Adipocyte (in vitro differentiated cells): ENCODE results near the gene CYLD.
A peak's percentile ranks its signal among the peaks of the same experiment; 100 is the strongest.

ENCODE experiments used
- DNase-seq: peaks from one replicate; pipeline ENCODE4 v3.0.0-alpha.2; 2015; ENCODE audit warnings: low read depth
- H3K27me3 ChIP-seq: replicated peaks from 2 replicates; pipeline ENCODE4 v1.7.0; 2013; ENCODE audit warnings: mild to moderate bottlenecking, low read length, moderate library complexity; ENCODE audit not compliant: control insufficient read depth, insufficient read depth
- H3K36me3 ChIP-seq: 2 replicates; pipeline ENCODE4 v1.7.0; 2013; ENCODE audit warnings: low read length, mild to moderate bottlenecking, moderate library complexity; ENCODE audit not compliant: control insufficient read depth, insufficient read depth, severe bottlenecking
- H3K4me1 ChIP-seq: 2 replicates; pipeline ENCODE4 v1.7.0; 2013; ENCODE audit warnings: mild to moderate bottlenecking, low read length, moderate library complexity; ENCODE audit not compliant: control insufficient read depth, insufficient read depth
- H3K4me3 ChIP-seq: 2 replicates; pipeline ENCODE4 v1.7.0; 2013; ENCODE audit warnings: mild to moderate bottlenecking, low read length, moderate library complexity
- H3K9ac ChIP-seq: 2 replicates; pipeline ENCODE4 v1.7.0; 2013; ENCODE audit warnings: mild to moderate bottlenecking, low read length, moderate library complexity
- H3K9me3 ChIP-seq: 2 replicates; pipeline ENCODE4 v1.7.0; 2013; ENCODE audit warnings: mild to moderate bottlenecking, low read length, moderate library complexity; ENCODE audit not compliant: control insufficient read depth

Gene CYLD

DNA sequence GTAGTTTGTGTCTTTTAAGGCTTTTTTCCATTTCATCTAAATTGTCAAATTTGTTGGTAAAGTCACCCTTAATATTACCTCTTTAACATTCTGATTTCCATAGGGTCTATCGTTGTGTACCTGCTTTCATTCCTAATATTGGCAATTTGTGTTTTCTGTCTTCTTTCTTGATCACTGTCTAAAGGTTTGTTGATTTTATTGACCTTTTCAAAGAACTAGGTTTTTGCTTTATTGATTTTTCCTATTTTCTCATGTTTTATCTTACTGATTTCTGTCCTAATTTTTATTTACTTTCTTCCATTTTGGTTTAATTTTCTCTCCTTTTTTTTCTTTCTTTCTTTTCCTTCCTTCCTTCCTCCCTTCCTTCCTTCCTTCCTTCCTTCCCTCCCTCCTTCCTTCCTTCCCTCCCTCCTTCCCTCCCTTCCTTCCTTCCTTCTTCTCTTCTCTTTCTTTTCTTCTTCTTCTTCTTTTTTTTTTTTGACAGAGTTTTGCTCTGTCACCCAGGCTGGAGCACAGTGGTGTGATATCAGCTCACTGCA lies 86.3 kb downstream of the CYLD start:
- Histone ChIP-seq H3K4me3 (no peak overlapping the region), H3K36me3 (no peaks in the 10 kb centered on the region)
- no peak for DNase-seq

GRCh38 chr16:50830698-50831097 lies 88.8 kb downstream of the CYLD start:
- DNase-seq, result no peak

More for the DNA sequence above, 86.3 kb downstream of the CYLD start:
- Histone ChIP-seq H3K4me1 (no peaks in the 10 kb centered on the region), H3K9ac (no peak overlapping the region), H3K27me3 (no peaks in the 10 kb centered on the region), H3K9me3 (peaks cover 4% of the 10 kb centered on the region)

GRCh38 chr16:50831751-50832150 lies 89.9 kb downstream of the CYLD start:
- Histone ChIP-seq H3K9ac (no peak overlapping the region), H3K27me3 (peaks cover 16% of the 10 kb centered on the region), H3K36me3 (no peaks in the 10 kb centered on the region), H3K9me3 (peaks cover 4% of the 10 kb centered on the region), H3K4me1 (no peaks in the 10 kb centered on the region), H3K4me3 (no peak overlapping the region)
- no peak for DNase-seq

More at GRCh38 chr16:50830698-50831097, 88.8 kb downstream of the CYLD start:
- Histone ChIP-seq H3K9me3 (peaks cover 4% of the 10 kb centered on the region), H3K4me1 (no peaks in the 10 kb centered on the region), H3K9ac (no peak overlapping the region), H3K27me3 (peaks cover 15% of the 10 kb centered on the region), H3K4me3 (no peak overlapping the region), H3K36me3 (no peaks in the 10 kb centered on the region)

- Histone ChIP-seq H3K9me3 (peaks cover 4% of the 10 kb centered on the region), H3K4me3 (no peak overlapping the region), H3K4me1 (no peaks in the 10 kb centered on the region), H3K27me3 (peaks cover 16% of the 10 kb centered on the region), H3K36me3 (no peaks in the 10 kb centered on the region), H3K9ac (no peak overlapping the region)
- DNase-seq, result no peak
Observed at GRCh38 chr16:50833929-50834328, 92.0 kb downstream of the CYLD start.

- Histone ChIP-seq H3K9ac (no peak overlapping the region), H3K4me1 (no peaks in the 10 kb centered on the region), H3K36me3 (no peaks in the 10 kb centered on the region), H3K4me3 (no peak overlapping the region), H3K9me3 (peaks cover 4% of the 10 kb centered on the region), H3K27me3 (peaks cover 16% of the 10 kb centered on the region)
- DNase-seq, result no peak
Observed at GRCh38 chr16:50834701-50835100, 92.8 kb downstream of the CYLD start.

GRCh38 chr16:50835358-50836060 lies 93.6 kb downstream of the CYLD start:
- Histone ChIP-seq H3K9me3 (peaks cover 4% of the 10 kb centered on the region), H3K4me1 (no peaks in the 10 kb centered on the region), H3K36me3 (no peaks in the 10 kb centered on the region), H3K9ac (no peak overlapping the region), H3K27me3 (peaks cover 24% of the 10 kb centered on the region), H3K4me3 (no peak overlapping the region)
- no peak for DNase-seq

DNA sequence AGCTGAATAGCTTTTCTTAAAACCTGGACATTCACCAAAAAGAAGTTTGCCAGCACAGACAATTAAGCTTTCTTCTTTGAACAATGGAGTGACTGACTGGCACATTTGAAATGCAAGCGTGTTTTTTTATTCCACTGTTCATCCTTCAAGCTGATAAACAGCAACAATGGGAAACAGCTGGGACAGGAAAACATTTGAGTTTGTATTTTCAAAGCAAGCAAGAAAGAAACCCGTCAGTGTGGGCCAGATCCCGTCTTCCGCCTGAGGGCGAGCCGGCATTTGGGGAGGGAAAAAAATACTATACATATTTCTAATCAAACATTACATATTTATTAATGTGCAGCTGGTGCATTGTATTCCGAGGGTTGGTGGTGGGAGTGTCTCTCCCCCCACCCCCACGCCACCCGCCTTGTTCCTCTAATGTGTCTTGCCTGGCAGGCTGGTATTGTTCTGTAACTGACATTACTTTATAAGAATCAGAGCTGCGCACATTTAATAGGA lies 94.3 kb downstream of the CYLD start:
- Histone ChIP-seq H3K9ac (no peak overlapping the region), H3K27me3 (peaks cover 30% of the 10 kb centered on the region), H3K9me3 (peaks cover 4% of the 10 kb centered on the region), H3K4me1 (no peaks in the 10 kb centered on the region), H3K4me3 (no peak overlapping the region), H3K36me3 (no peaks in the 10 kb centered on the region)
- DNase-seq, result peak; percentile 2

- Histone ChIP-seq H3K9me3 (peaks cover 4% of the 10 kb centered on the region), H3K27me3 (peaks cover 41% of the 10 kb centered on the region), H3K4me3 (no peak overlapping the region), H3K4me1 (no peaks in the 10 kb centered on the region), H3K36me3 (no peaks in the 10 kb centered on the region), H3K9ac (no peak overlapping the region)
- DNase-seq, result no peak
Observed at GRCh38 chr16:50837324-50837723, 95.4 kb downstream of the CYLD start.

DNA sequence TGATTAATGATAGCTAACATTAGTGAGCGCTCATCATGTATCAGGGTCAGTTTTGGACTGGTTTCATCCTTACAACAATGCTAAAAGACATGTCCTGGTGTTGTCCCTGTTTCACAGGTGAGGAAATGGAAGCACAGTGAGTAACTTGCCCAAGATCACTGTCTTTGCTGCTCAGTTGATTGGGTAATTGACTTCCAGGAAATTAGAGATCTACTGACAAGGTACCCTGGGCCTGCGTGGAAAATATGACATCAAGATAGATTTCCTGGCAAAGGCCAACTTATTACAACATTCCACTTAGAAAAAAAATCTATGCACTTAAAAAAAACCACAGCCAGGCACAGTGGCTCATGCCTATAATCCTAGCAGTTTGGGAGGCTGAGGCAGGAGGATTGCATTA lies 96.3 kb downstream of the CYLD start:
- H3K4me3 ChIP-seq, result no peak overlapping the region
- H3K27me3 ChIP-seq, result peaks cover 47% of the 10 kb centered on the region
- no peak for DNase-seq
- H3K4me1 ChIP-seq, result no peaks in the 10 kb centered on the region
- H3K9me3 ChIP-seq, result peaks cover under 1% of the 10 kb centered on the region
- no peak overlapping the region for H3K9ac ChIP-seq
- H3K36me3 ChIP-seq, result no peaks in the 10 kb centered on the region

DNA sequence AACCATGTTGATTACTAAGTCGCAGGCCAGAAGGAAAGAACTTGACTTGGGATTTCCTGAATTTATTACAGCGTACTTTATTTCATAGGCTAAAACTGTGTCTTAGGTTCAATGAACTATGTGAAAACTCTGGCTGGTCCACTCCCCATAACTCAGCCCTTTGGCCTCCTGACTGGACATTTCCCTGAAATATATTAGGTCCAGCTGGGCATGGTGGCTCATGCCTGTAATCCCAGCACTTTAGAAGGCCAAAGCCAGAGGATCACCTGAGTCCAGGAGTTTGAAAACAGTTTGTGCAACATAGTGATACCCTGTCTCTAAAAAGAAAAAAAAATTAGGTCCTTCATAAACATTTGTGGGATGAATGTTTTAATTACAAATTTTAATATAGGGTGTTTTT lies 97.0 kb downstream of the CYLD start:
- Histone ChIP-seq H3K36me3 (no peaks in the 10 kb centered on the region), H3K9ac (no peak overlapping the region), H3K9me3 (no peaks in the 10 kb centered on the region), H3K4me3 (no peak overlapping the region), H3K27me3 (peaks cover 44% of the 10 kb centered on the region), H3K4me1 (no peaks in the 10 kb centered on the region)
- no peak for DNase-seq

- Histone ChIP-seq H3K9me3 (no peaks in the 10 kb centered on the region), H3K36me3 (no peaks in the 10 kb centered on the region), H3K9ac (no peak overlapping the region), H3K27me3 (peaks cover 40% of the 10 kb centered on the region), H3K4me1 (peaks cover 3% of the 10 kb centered on the region), H3K4me3 (no peak overlapping the region)
- DNase-seq, result no peak
Observed at GRCh38 chr16:50839356-50839755, 97.5 kb downstream of the CYLD start.
